GM12878 (cell line): ENCODE results near the gene ANKRD44.

ENCODE experiments used
- BRCA1 ChIP-seq: IDR thresholded peaks from 2 replicates; pipeline ENCODE4 v1.6.1; 2011; ENCODE audit warnings: low read depth, low read length, improper control_type of control experiment
- CHD1 ChIP-seq: IDR thresholded peaks from 2 replicates; pipeline ENCODE4 v1.6.1; 2012; ENCODE audit warnings: low read depth, low read length, improper control_type of control experiment
- EGR1 ChIP-seq, 2 experiments: IDR thresholded peaks; 1 replicate in 1 of 2; 2 replicates in 1 of 2; pipeline ENCODE4 v1.6.1; 2011 to 2012; ENCODE audit warnings: low read depth in 2 of 2, low read length in 2 of 2, borderline replicate concordance in 1 of 2, mild to moderate bottlenecking in 1 of 2, moderate library complexity in 1 of 2
- LARP7 ChIP-seq: fragments of 450-650 bp; IDR thresholded peaks from 2 replicates; pipeline ENCODE4 v1.6.1; 2017; ENCODE audit warnings: mild to moderate bottlenecking
- NR2C2 ChIP-seq: IDR thresholded peaks from 2 replicates; pipeline ENCODE4 v1.6.1; 2011; ENCODE audit warnings: borderline replicate concordance, low read depth; ENCODE audit not compliant: control insufficient read depth, insufficient read length
- POLR2A ChIP-seq: IDR thresholded peaks from 2 replicates; pipeline ENCODE4 v1.6.1; 2011; ENCODE audit warnings: low read depth, mild to moderate bottlenecking, low read length
- SP1 ChIP-seq: IDR thresholded peaks from one replicate; pipeline ENCODE4 v1.6.1; 2011; ENCODE audit warnings: low read depth, low read length
- SRF ChIP-seq, 2 experiments: IDR thresholded peaks; 2 replicates each; pipeline ENCODE4 v1.6.1; 2011; ENCODE audit warnings: low read depth in 2 of 2, low read length in 2 of 2, mild to moderate bottlenecking in 1 of 2, moderate library complexity in 1 of 2
- SUPT20H ChIP-seq: IDR thresholded peaks from 2 replicates; pipeline ENCODE4 v1.6.1; 2011; ENCODE audit warnings: low read depth, mild to moderate bottlenecking, low read length, moderate library complexity, borderline replicate concordance; ENCODE audit not compliant: control insufficient read depth
- TCF3 ChIP-seq: IDR thresholded peaks from 2 replicates; pipeline ENCODE4 v1.6.1; 2012; ENCODE audit warnings: low read depth, mild to moderate bottlenecking, low read length, borderline replicate concordance; ENCODE audit not compliant: insufficient read depth
- TF ChIP-seq, protein P1 (sequence below): IDR thresholded peaks from 2 replicates; pipeline ENCODE4 v1.6.1; 2012; ENCODE audit warnings: low read depth, low read length, improper control_type of control experiment
- TF ChIP-seq, protein P2 (sequence below), 3 experiments: IDR thresholded peaks in 2 of 3; conservative IDR thresholded peaks in 1 of 3; 2 replicates each; pipeline ENCODE4 v1.5.1; 2011; ENCODE audit warnings: low read depth in 3 of 3, low read length in 3 of 3, mild to moderate bottlenecking in 3 of 3, control low read depth in 2 of 3, moderate library complexity in 2 of 3, inconsistent platforms in 1 of 3, mixed read lengths in 1 of 3; ENCODE audit not compliant: control insufficient read depth in 2 of 3, insufficient read depth in 1 of 3; ENCODE audit errors: extremely low read depth in 1 of 3
- TF ChIP-seq, protein P3 (sequence below): IDR thresholded peaks from 2 replicates; pipeline ENCODE4 v1.6.1; 2011; ENCODE audit warnings: mild to moderate bottlenecking, low read depth, low read length, moderate library complexity; ENCODE audit not compliant: insufficient replicate concordance
- TF ChIP-seq, protein P4 (sequence below): IDR thresholded peaks from 2 replicates; pipeline ENCODE4 v1.6.1; 2012; ENCODE audit warnings: low read length, inconsistent platforms

DNA sequence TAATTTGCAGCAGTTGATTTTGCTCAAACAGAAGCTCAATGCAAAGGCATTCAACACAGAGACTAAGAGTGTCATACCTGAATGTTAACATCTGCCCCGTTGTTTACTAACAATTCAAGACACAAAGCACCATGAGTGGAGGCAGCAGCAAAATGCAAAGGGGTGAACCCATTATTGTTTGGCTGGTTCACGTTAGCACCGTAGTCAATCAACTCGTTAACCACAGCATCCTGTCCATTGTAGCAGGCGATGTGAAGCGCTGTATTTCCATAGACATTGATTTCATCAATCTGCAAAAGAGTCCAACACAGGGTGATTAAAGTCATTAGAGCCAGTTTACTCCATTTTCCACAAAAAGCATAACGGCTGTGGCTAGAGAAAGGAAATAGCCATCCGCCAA is 189.3 kb downstream of the ANKRD44 start:
- TF ChIP-seq LARP7 = no peak
- TF ChIP-seq SP1 = no peak
- TF ChIP-seq, protein P1, sequence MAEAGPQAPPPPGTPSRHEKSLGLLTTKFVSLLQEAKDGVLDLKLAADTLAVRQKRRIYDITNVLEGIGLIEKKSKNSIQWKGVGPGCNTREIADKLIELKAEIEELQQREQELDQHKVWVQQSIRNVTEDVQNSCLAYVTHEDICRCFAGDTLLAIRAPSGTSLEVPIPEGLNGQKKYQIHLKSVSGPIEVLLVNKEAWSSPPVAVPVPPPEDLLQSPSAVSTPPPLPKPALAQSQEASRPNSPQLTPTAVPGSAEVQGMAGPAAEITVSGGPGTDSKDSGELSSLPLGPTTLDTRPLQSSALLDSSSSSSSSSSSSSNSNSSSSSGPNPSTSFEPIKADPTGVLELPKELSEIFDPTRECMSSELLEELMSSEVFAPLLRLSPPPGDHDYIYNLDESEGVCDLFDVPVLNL = no peak
- no peak for TF ChIP-seq NR2C2
- TF ChIP-seq SUPT20H = no peak
- no peak for TF ChIP-seq SRF (IDR thresholded peaks at IDR 0.05; ENCODE audit: low read depth in 2 of 2, low read length in 2 of 2)
- TF ChIP-seq EGR1 (IDR thresholded peaks at IDR 0.05; ENCODE audit: borderline replicate concordance in 1 of 2, low read depth in 2 of 2, low read length in 2 of 2) = no peak
- TF ChIP-seq, protein P2, sequence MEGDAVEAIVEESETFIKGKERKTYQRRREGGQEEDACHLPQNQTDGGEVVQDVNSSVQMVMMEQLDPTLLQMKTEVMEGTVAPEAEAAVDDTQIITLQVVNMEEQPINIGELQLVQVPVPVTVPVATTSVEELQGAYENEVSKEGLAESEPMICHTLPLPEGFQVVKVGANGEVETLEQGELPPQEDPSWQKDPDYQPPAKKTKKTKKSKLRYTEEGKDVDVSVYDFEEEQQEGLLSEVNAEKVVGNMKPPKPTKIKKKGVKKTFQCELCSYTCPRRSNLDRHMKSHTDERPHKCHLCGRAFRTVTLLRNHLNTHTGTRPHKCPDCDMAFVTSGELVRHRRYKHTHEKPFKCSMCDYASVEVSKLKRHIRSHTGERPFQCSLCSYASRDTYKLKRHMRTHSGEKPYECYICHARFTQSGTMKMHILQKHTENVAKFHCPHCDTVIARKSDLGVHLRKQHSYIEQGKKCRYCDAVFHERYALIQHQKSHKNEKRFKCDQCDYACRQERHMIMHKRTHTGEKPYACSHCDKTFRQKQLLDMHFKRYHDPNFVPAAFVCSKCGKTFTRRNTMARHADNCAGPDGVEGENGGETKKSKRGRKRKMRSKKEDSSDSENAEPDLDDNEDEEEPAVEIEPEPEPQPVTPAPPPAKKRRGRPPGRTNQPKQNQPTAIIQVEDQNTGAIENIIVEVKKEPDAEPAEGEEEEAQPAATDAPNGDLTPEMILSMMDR (IDR thresholded peaks at IDR 0.05 in 2 of 3, conservative IDR thresholded peaks at IDR 0.05 in 1 of 3; ENCODE audit: control insufficient read depth in 2 of 3, extremely low read depth in 1 of 3, insufficient read depth in 1 of 3, low read depth in 3 of 3, low read length in 3 of 3) = no peak
- no peak for TF ChIP-seq BRCA1
- TF ChIP-seq POLR2A = no peak
- no peak for TF ChIP-seq CHD1
- TF ChIP-seq, protein P3, sequence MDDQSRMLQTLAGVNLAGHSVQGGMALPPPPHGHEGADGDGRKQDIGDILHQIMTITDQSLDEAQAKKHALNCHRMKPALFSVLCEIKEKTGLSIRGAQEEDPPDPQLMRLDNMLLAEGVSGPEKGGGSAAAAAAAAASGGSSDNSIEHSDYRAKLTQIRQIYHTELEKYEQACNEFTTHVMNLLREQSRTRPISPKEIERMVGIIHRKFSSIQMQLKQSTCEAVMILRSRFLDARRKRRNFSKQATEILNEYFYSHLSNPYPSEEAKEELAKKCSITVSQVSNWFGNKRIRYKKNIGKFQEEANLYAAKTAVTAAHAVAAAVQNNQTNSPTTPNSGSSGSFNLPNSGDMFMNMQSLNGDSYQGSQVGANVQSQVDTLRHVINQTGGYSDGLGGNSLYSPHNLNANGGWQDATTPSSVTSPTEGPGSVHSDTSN = no peak
- TF ChIP-seq TCF3 = no peak
- TF ChIP-seq, protein P4, sequence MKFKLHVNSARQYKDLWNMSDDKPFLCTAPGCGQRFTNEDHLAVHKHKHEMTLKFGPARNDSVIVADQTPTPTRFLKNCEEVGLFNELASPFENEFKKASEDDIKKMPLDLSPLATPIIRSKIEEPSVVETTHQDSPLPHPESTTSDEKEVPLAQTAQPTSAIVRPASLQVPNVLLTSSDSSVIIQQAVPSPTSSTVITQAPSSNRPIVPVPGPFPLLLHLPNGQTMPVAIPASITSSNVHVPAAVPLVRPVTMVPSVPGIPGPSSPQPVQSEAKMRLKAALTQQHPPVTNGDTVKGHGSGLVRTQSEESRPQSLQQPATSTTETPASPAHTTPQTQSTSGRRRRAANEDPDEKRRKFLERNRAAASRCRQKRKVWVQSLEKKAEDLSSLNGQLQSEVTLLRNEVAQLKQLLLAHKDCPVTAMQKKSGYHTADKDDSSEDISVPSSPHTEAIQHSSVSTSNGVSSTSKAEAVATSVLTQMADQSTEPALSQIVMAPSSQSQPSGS = no peak
